SK-N-SH (cell line): ENCODE measurements around the gene STRC. TPM values are rescaled to one million over a fixed set of nuclear protein-coding genes. Genes with fewer than 3 reads are reported as not detected.
"Not testable (repeated sequence)": the region's sequence is repeated elsewhere in the genome, so short reads cannot be mapped to it uniquely, and the experiment has no call there.

Source experiments
- CTCF ChIA-PET: fragments of 300-600, 350-600 bp; formaldehyde crosslinking; extraction: SDS; loops from one replicate; lab custom pipeline; 2021; lab: Yijun Ruan, JAX
- POLR2A ChIA-PET: fragments of 350-600 bp; sonication (Branson Sonifier 250); formaldehyde crosslinking; extraction: SDS; loops from one replicate; lab custom pipeline; 2020; ENCODE audit warnings: antibody characterized with exemption, inconsistent platforms; lab: Yijun Ruan, JAX
- DNase-seq: peaks from one replicate; pipeline ENCODE4 v3.0.0; 2012
- H2AFZ ChIP-seq: fragments of 200-600 bp; sonication (generic); 2 replicates; pipeline ENCODE4 v1.8.1; 2016; ENCODE audit warnings: antibody characterized with exemption, mild to moderate bottlenecking, low read depth
- H3F3A ChIP-seq: fragments of 200-600 bp; sonication (generic); replicated peaks from 2 replicates; pipeline ENCODE3; 2016; ENCODE audit warnings: antibody characterized with exemption, mild to moderate bottlenecking; ENCODE audit not compliant: insufficient read depth
- H3K27ac ChIP-seq, 2 experiments: fragments of 200-500 bp in 1 of 2; fragments of 200-600 bp in 1 of 2; sonication (Bioruptor generic) in 1 of 2; sonication (generic), shearing (Covaris generic) in 1 of 2; 2 replicates each; pipeline versions ENCODE4 v1.5.1 to v1.6.1; 2014 to 2016; ENCODE audit warnings: low read depth in 2 of 2, inconsistent platforms in 1 of 2, low read length in 1 of 2, mild to moderate bottlenecking in 1 of 2, mixed read lengths in 1 of 2
- H3K27me3 ChIP-seq: fragments of 200-600 bp; sonication (generic), shearing (Covaris generic); 2 replicates; pipeline ENCODE4 v1.6.1; 2016; ENCODE audit warnings: mixed run types; ENCODE audit not compliant: insufficient read depth
- H3K36me3 ChIP-seq, 2 experiments: fragments of 200-500 bp in 1 of 2; fragments of 200-600 bp in 1 of 2; sonication (Bioruptor generic) in 1 of 2; sonication (generic) in 1 of 2; replicated peaks in 1 of 2; 2 replicates each; pipeline versions ENCODE3 to v1.5.1; 2014 to 2016; ENCODE audit warnings: low read length in 1 of 2, mild to moderate bottlenecking in 1 of 2; ENCODE audit not compliant: insufficient read depth in 2 of 2, control insufficient read depth in 1 of 2
- H3K4me1 ChIP-seq, 2 experiments: fragments of 200-500 bp in 1 of 2; fragments of 200-600 bp in 1 of 2; sonication (Bioruptor generic) in 1 of 2; sonication (generic), shearing (Covaris generic) in 1 of 2; 2 replicates each; pipeline versions ENCODE4 v1.5.1 to v1.6.1; 2014 to 2016; ENCODE audit warnings: low read depth in 1 of 2, low read length in 1 of 2, mixed run types in 1 of 2; ENCODE audit not compliant: insufficient read depth in 2 of 2, control insufficient read depth in 1 of 2
- H3K4me2 ChIP-seq: fragments of 200-600 bp; sonication (generic), shearing (Covaris generic); 2 replicates; pipeline ENCODE4 v1.6.1; 2017; ENCODE audit warnings: mixed run types
- H3K4me3 ChIP-seq, 2 experiments: fragments of 200-500 bp in 1 of 2; fragments of 200-600 bp in 1 of 2; sonication (Bioruptor generic) in 1 of 2; sonication (generic), shearing (Covaris generic) in 1 of 2; 2 replicates each; pipeline versions ENCODE4 v1.5.1 to v1.8.1; 2014 to 2016; ENCODE audit warnings: low read depth in 2 of 2, inconsistent platforms in 1 of 2, low read length in 1 of 2, mild to moderate bottlenecking in 1 of 2, mixed read lengths in 1 of 2, moderate library complexity in 1 of 2
- H3K79me2 ChIP-seq: fragments of 200-600 bp; sonication (generic); 2 replicates; pipeline ENCODE4 v1.8.1; 2017; ENCODE audit warnings: mild to moderate bottlenecking; ENCODE audit not compliant: insufficient read depth
- H3K9ac ChIP-seq: fragments of 200-600 bp; sonication (generic); 2 replicates; pipeline ENCODE4 v1.6.1; 2017; ENCODE audit warnings: mixed run types
- H3K9me2 ChIP-seq: fragments of 200-600 bp; sonication (generic); 2 replicates; pipeline ENCODE4 v1.6.1; 2017; ENCODE audit warnings: mixed run types
- H3K9me3 ChIP-seq: fragments of 200-600 bp; sonication (generic); 2 replicates; pipeline ENCODE4 v1.6.1; 2017; ENCODE audit warnings: mixed run types, mild to moderate bottlenecking, moderate library complexity
- H4K20me1 ChIP-seq: fragments of 200-600 bp; sonication (generic); 2 replicates; pipeline ENCODE4 v1.6.1; 2017; ENCODE audit warnings: mild to moderate bottlenecking, mixed run types; ENCODE audit not compliant: insufficient read depth
- FOXM1 ChIP-seq: IDR thresholded peaks from 2 replicates; pipeline ENCODE4 v1.4.0; 2012; ENCODE audit warnings: low read depth, mild to moderate bottlenecking
- JUND ChIP-seq: IDR thresholded peaks from 2 replicates; pipeline ENCODE4 v1.4.0; 2012
- SIN3A ChIP-seq: IDR thresholded peaks from 2 replicates; pipeline ENCODE4 v1.6.1; 2012; ENCODE audit warnings: low read depth, mild to moderate bottlenecking, low read length, moderate library complexity, borderline replicate concordance
- WGBS: methylation state at CpG from one replicate; pipeline ENCODE4 v1.1.6; 2017; ENCODE audit warnings: low lambda C conversion rate; 5-methylcytosine and 5-hydroxymethylcytosine counted together
- polyA plus RNA-seq, 3 experiments: library from polyadenylated mRNA; depleted of rRNA; stranded (reverse); fragments of >200 nt; gene quantifications; 2 replicates each; pipeline ENCODE4 v1.2.3, GENCODE V29; 2012
- TF ChIP-seq, protein P1 (sequence below): IDR thresholded peaks from 2 replicates; pipeline ENCODE4 v1.4.0; 2012; ENCODE audit warnings: low read depth, borderline replicate concordance

STRC gene
- polyA plus RNA-seq, 1 of the 3 experiments (the other 2 are of a cell fraction): 0.03 TPM

DNA sequence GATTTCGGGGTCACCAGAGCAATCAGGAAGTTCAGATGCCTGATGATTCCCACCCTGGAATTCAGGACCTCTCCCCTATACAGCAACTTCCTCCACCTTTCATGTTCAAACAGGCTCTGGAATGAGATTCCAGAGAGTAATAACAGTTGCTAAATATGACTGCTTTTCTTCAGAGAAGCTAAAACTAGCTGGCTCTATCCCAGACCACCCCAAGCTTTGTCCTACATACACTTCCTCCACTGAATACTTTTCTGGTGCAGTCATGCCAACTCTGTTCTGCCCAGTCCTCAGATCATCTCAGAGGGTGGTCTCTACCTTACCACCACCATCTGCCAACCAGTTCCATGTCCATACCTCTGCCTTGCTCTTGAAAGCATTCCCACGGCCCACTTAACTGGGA lies 52.0 kb downstream of the STRC start:
- H2AFZ ChIP-seq, H3F3A ChIP-seq, H3K4me3 ChIP-seq, H3K9me2 ChIP-seq, DNase-seq, H3K27me3 ChIP-seq, CTCF ChIA-PET, H3K9me3 ChIP-seq, H3K9ac ChIP-seq, H3K36me3 ChIP-seq, H3K27ac ChIP-seq, H4K20me1 ChIP-seq, H3K4me2 ChIP-seq, H3K79me2 ChIP-seq, H3K4me1 ChIP-seq, POLR2A ChIA-PET: not testable (repeated sequence)
- no CpG with 5 or more reads among the region's 2 CpGs for WGBS

DNA sequence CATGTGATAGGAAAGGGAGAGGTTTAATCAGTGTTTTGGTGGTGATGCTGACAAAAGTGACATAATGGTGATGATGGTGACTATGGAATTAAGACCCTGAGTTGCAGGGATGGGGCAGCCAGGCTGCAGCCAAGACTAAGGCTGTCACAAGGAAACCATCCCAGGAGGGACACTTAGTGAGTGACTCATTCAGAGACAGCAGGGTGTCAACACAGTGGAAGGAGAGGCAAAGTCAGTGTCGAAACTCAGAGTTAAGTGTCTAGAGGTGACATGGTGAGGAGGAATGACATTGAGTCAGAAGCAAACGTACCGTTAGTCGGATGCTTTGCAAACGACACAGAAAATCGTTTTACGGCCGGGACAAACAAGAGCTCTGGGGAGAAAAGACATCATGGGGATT lies 54.8 kb downstream of the STRC start:
- H4K20me1 ChIP-seq, H2AFZ ChIP-seq, H3K79me2 ChIP-seq, H3K27me3 ChIP-seq, H3K4me3 ChIP-seq, H3K27ac ChIP-seq, H3K9ac ChIP-seq, POLR2A ChIA-PET, H3K4me2 ChIP-seq, CTCF ChIA-PET, H3K36me3 ChIP-seq, H3K9me3 ChIP-seq, H3F3A ChIP-seq, DNase-seq, H3K9me2 ChIP-seq, H3K4me1 ChIP-seq: not testable (repeated sequence)
- WGBS: no CpG with 5 or more reads among the region's 8 CpGs

DNA sequence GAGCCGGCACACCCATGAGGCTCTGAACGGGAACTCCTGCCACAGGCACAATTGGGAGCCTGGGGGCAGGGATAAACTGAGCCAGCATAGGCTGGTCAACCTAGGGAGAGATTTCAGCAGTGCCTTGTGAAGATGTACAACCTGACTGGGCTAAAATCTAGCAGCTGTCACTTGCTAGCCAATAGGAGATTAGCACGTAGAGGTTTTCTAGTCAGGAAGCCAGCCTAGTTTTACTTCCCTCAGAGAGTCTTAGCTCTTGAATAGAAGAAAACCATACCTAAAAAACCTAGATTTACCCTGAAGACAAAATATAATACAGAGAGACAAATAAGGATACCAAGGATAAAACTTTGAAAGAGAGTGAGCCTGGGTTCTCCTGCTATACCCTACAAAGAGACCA lies 55.8 kb downstream of the STRC start:
- POLR2A ChIA-PET, H3K9me3 ChIP-seq, H3K79me2 ChIP-seq, H3F3A ChIP-seq, DNase-seq, CTCF ChIA-PET, H3K9ac ChIP-seq, H3K4me2 ChIP-seq, H4K20me1 ChIP-seq, H3K4me3 ChIP-seq, H3K36me3 ChIP-seq, H2AFZ ChIP-seq, H3K4me1 ChIP-seq, H3K27me3 ChIP-seq, H3K9me2 ChIP-seq, H3K27ac ChIP-seq: not testable (repeated sequence)
- WGBS: no CpG with 5 or more reads among the region's 3 CpGs

DNA sequence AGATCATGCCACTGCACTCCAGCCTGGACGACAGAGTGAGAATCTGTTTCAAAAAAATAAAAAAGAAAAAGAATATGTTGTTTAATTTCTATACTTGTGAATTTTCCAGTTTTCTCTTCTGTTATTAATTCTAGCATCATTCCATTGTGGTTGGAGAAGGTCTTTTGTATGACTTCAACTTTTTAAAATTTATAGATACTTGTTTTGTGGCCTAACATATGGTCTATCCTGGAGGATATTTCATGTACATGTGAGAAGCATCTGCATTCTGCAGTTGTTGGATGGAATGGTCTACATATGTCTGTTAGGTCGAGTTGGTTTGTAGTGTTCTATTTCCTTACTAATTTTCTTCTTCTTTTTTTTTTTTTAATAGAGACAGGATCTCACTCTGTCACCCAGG lies 65.6 kb downstream of the STRC start:
- ChIA-PET CTCF (interaction anchor here (0.8 kb wide), 1 partner anchor 9 kb away, joined by 3 read pairs; no protein-coding TSS in a partner anchor), POLR2A (no interaction called here)
- Histone ChIP-seq H3K27ac (no peak overlapping the region), H3K9me2 (no peaks in the 10 kb centered on the region), H3K4me3 (no peak overlapping the region), H3K9ac (no peak overlapping the region), H3K27me3 (no peaks in the 10 kb centered on the region), H3K4me1 (no peaks in the 10 kb centered on the region), H3K79me2 (no peaks in the 10 kb centered on the region), H3F3A (no peaks in the 10 kb centered on the region), H4K20me1 (no peaks in the 10 kb centered on the region), H3K4me2 (no peak overlapping the region), H3K36me3 (no peaks in the 10 kb centered on the region), H3K9me3 (no peaks in the 10 kb centered on the region), H2AFZ (no peak overlapping the region)
- no peak for TF ChIP-seq FOXM1
- TF ChIP-seq SIN3A: no peak
- TF ChIP-seq JUND: no peak
- TF ChIP-seq, protein P1, sequence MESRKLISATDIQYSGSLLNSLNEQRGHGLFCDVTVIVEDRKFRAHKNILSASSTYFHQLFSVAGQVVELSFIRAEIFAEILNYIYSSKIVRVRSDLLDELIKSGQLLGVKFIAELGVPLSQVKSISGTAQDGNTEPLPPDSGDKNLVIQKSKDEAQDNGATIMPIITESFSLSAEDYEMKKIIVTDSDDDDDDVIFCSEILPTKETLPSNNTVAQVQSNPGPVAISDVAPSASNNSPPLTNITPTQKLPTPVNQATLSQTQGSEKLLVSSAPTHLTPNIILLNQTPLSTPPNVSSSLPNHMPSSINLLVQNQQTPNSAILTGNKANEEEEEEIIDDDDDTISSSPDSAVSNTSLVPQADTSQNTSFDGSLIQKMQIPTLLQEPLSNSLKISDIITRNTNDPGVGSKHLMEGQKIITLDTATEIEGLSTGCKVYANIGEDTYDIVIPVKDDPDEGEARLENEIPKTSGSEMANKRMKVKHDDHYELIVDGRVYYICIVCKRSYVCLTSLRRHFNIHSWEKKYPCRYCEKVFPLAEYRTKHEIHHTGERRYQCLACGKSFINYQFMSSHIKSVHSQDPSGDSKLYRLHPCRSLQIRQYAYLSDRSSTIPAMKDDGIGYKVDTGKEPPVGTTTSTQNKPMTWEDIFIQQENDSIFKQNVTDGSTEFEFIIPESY: no peak
- WGBS: 62% methylated on average over 2 of the region's 2 CpGs
- no peak for DNase-seq
